GM21367 (cell line): ENCODE data around the gene PPME1.

Source experiments
- ATAC-seq: cut with Tn5 transposase; IDR thresholded peaks from one replicate; pipeline ENCODE4 v1.9.1; 2021; ENCODE audit not compliant: unreplicated experiment

The PPME1 gene

GRCh38 chr11:74159642-74160041, 11.4 kb upstream of the PPME1 start:
- no peak for ATAC-seq

GRCh38 chr11:74162681-74163467, 8.2 kb upstream of the PPME1 start:
- no peak for ATAC-seq

- ATAC-seq = no peak
Measured at GRCh38 chr11:74168838-74169237, 2.3 kb upstream of the PPME1 start.

GRCh38 chr11:74169738-74170458, 1.2 kb upstream of the PPME1 start:
- no peak for ATAC-seq

- ATAC-seq = no peak
Measured at GRCh38 chr11:74171630-74171968, 510 bp downstream of the PPME1 start.

- ATAC-seq = no peak
Measured at GRCh38 chr11:74171997-74172396, 908 bp downstream of the PPME1 start.

- ATAC-seq = no peak
Measured at GRCh38 chr11:74175920-74176319, 4.8 kb downstream of the PPME1 start.

- ATAC-seq = no peak
Measured at GRCh38 chr11:74179234-74180052, 8.4 kb downstream of the PPME1 start.

- ATAC-seq = no peak
Measured at GRCh38 chr11:74182635-74183034, 11.5 kb downstream of the PPME1 start.

- no peak for ATAC-seq
Measured at GRCh38 chr11:74185285-74185684, 14.2 kb downstream of the PPME1 start.

GRCh38 chr11:74185695-74186094, 14.6 kb downstream of the PPME1 start:
- no peak for ATAC-seq

GRCh38 chr11:74195828-74196227, 24.7 kb downstream of the PPME1 start:
- no peak for ATAC-seq

- ATAC-seq = no peak
Measured at GRCh38 chr11:74196781-74197486, 25.8 kb downstream of the PPME1 start.

- no peak for ATAC-seq
Measured at GRCh38 chr11:74203966-74204365, 32.9 kb downstream of the PPME1 start.

- no peak for ATAC-seq
Measured at GRCh38 chr11:74204701-74205100, 33.6 kb downstream of the PPME1 start.

- ATAC-seq = no peak
Measured at GRCh38 chr11:74205181-74205580, 34.1 kb downstream of the PPME1 start.

GRCh38 chr11:74206746-74207145, 35.7 kb downstream of the PPME1 start:
- ATAC-seq = no peak

- ATAC-seq = no peak
Measured at GRCh38 chr11:74208507-74208906, 37.4 kb downstream of the PPME1 start.

- no peak for ATAC-seq
Measured at GRCh38 chr11:74212533-74212932, 41.4 kb downstream of the PPME1 start.

- no peak for ATAC-seq
Measured at GRCh38 chr11:74220376-74220775, 49.3 kb downstream of the PPME1 start.

GRCh38 chr11:74221816-74222215, 50.7 kb downstream of the PPME1 start:
- ATAC-seq = no peak
